HCT116 (cell line): ENCODE results near the gene ABCA9. TPM values are rescaled to one million over a fixed set of nuclear protein-coding genes. Genes with fewer than 3 reads are reported as not detected.

Experiments
- ATAC-seq: fragments of 200-7000 bp; cut with Tn5 transposase; 2 replicates; pipeline ENCODE4 v1.9.1; 2020; ENCODE audit warnings: mild to moderate bottlenecking, moderate library complexity
- BruUV-seq: library from RNA; stranded (reverse); fragments of 400-500 nt; replicated peaks from 2 replicates; lab custom pipeline; 2021; lab: Mats Ljungman, UMichigan
- CTCF ChIA-PET: fragments of 300-600 bp; sonication (Branson Sonifier 250); formaldehyde crosslinking; loops from one replicate; lab custom pipeline; 2021; ENCODE audit warnings: antibody characterized with exemption; lab: Charles Lee
- POLR2A ChIA-PET: fragments of 300-600, 350-600 bp; sonication (Branson Sonifier 250); formaldehyde crosslinking; loops from one replicate; lab custom pipeline; 2021; ENCODE audit warnings: antibody characterized with exemption; lab: Charles Lee
- RAD21 ChIA-PET, 2 experiments: fragments of 300-600 bp; sonication (Branson Sonifier 250); formaldehyde crosslinking; loops; one replicate each; lab custom pipeline; 2023; ENCODE audit warnings: low total read pairs in 2 of 2; ENCODE audit not compliant: uncharacterized antibody in 2 of 2, unreplicated experiment in 2 of 2, low non-redundant PET in 1 of 2; lab: Charles Lee
- DNase-seq: peaks from one replicate; pipeline ENCODE4 v3.0.0-alpha.2; 2010; ENCODE audit warnings: low read depth, low spot score
- H2AFZ ChIP-seq: fragments of 200-600 bp; shearing (Covaris generic), sonication (generic); 2 replicates; pipeline ENCODE4 v1.6.1; 2017; ENCODE audit warnings: low read depth, mixed run types, mixed read lengths, antibody characterized with exemption, low read length; ENCODE audit not compliant: poor library complexity, severe bottlenecking
- H3K27ac ChIP-seq: 2 replicates; pipeline ENCODE4 v1.5.1; 2012; ENCODE audit warnings: low read depth, low read length
- H3K27me3 ChIP-seq: fragments of 200-600 bp; sonication (generic); 2 replicates; pipeline ENCODE4 v1.6.1; 2016; ENCODE audit warnings: mixed run types, low read length, mixed read lengths; ENCODE audit not compliant: insufficient read depth
- H3K36me3 ChIP-seq, 2 experiments: fragments of 200-500 bp in 1 of 2; fragments of 200-600 bp in 1 of 2; sonication (Bioruptor generic) in 1 of 2; sonication (generic) in 1 of 2; 2 replicates each; pipeline versions ENCODE4 v1.5.1 to v1.6.1; 2014 to 2016; ENCODE audit warnings: low read length in 2 of 2, inconsistent platforms in 1 of 2, mixed read lengths in 1 of 2, mixed run types in 1 of 2; ENCODE audit not compliant: insufficient read depth in 2 of 2, control insufficient read depth in 1 of 2
- H3K4me1 ChIP-seq, 2 experiments: fragments of 200-600 bp in 1 of 2; sonication (generic) in 1 of 2; 2 replicates each; pipeline versions ENCODE4 v1.5.1 to v1.6.1; 2012 to 2017; ENCODE audit warnings: low read length in 2 of 2, inconsistent platforms in 1 of 2, mild to moderate bottlenecking in 1 of 2, mixed read lengths in 1 of 2, mixed run types in 1 of 2, moderate library complexity in 1 of 2; ENCODE audit not compliant: insufficient read depth in 2 of 2, control insufficient read depth in 1 of 2
- H3K4me2 ChIP-seq: fragments of 200-600 bp; sonication (generic); 2 replicates; pipeline ENCODE4 v1.6.1; 2017; ENCODE audit warnings: mixed run types, low read length, mixed read lengths
- H3K4me3 ChIP-seq, 2 experiments: fragments of 200-600 bp in 1 of 2; sonication (generic) in 1 of 2; replicated peaks in 1 of 2; 2 replicates each; pipeline ENCODE4 v1.5.1; 2011 to 2016; ENCODE audit warnings: low read length in 2 of 2, control low read depth in 1 of 2, low read depth in 1 of 2, mild to moderate bottlenecking in 1 of 2, mixed read lengths in 1 of 2, mixed run types in 1 of 2
- H3K79me2 ChIP-seq: fragments of 200-600 bp; sonication (generic); 2 replicates; pipeline ENCODE4 v1.6.1; 2017; ENCODE audit warnings: mild to moderate bottlenecking, mixed run types, low read length, moderate library complexity, mixed read lengths; ENCODE audit not compliant: insufficient read depth
- H3K9ac ChIP-seq: fragments of 200-600 bp; sonication (generic); 2 replicates; pipeline ENCODE4 v1.6.1; 2016; ENCODE audit warnings: low read length, mixed read lengths
- H3K9me2 ChIP-seq: fragments of 200-600 bp; sonication (generic), shearing (Covaris generic); 2 replicates; pipeline ENCODE4 v1.6.1; 2017; ENCODE audit warnings: mixed run types, mild to moderate bottlenecking, moderate library complexity; ENCODE audit not compliant: insufficient read depth
- H3K9me3 ChIP-seq, 2 experiments: fragments of 200-500 bp in 1 of 2; fragments of 200-600 bp in 1 of 2; sonication (Bioruptor generic) in 1 of 2; sonication (generic) in 1 of 2; 2 replicates each; pipeline ENCODE4 v1.6.1; 2014 to 2017; ENCODE audit warnings: low read length in 2 of 2, mixed read lengths in 2 of 2, inconsistent platforms in 1 of 2, low read depth in 1 of 2, mild to moderate bottlenecking in 1 of 2, mixed run types in 1 of 2, moderate library complexity in 1 of 2; ENCODE audit not compliant: control insufficient read depth in 1 of 2, insufficient read depth in 1 of 2
- H4K20me1 ChIP-seq: fragments of 200-600 bp; sonication (generic), shearing (Covaris generic); 2 replicates; pipeline ENCODE4 v1.6.1; 2017; ENCODE audit warnings: mixed run types, mild to moderate bottlenecking, moderate library complexity; ENCODE audit not compliant: insufficient read depth
- ATF3 ChIP-seq: IDR thresholded peaks from 2 replicates; pipeline ENCODE4 v1.6.1; 2012
- CEBPB ChIP-seq: IDR thresholded peaks from 2 replicates; pipeline ENCODE4 v1.6.1; 2012; ENCODE audit warnings: low read depth
- EGR1 ChIP-seq: IDR thresholded peaks from 2 replicates; pipeline ENCODE4 v1.6.1; 2012; ENCODE audit warnings: low read depth
- ELF1 ChIP-seq: IDR thresholded peaks from 2 replicates; pipeline ENCODE4 v1.6.1; 2012; ENCODE audit warnings: low read depth, borderline replicate concordance
- EZH2phosphoT487 ChIP-seq: fragments of 200-600 bp; IDR thresholded peaks from 2 replicates; pipeline ENCODE4 v1.6.1; 2018; ENCODE audit warnings: antibody characterized with exemption, borderline replicate concordance
- JUND ChIP-seq: IDR thresholded peaks from 2 replicates; pipeline ENCODE4 v1.6.1; 2012
- MAX ChIP-seq: IDR thresholded peaks from 2 replicates; pipeline ENCODE4 v1.6.1; 2012
- RAD21 ChIP-seq: IDR thresholded peaks from 2 replicates; pipeline ENCODE4 v1.6.1; 2012; ENCODE audit warnings: low read depth, mild to moderate bottlenecking
- REST ChIP-seq: IDR thresholded peaks from 2 replicates; pipeline ENCODE4 v1.6.1; 2012; ENCODE audit warnings: low read depth
- SIN3A ChIP-seq: IDR thresholded peaks from 2 replicates; pipeline ENCODE4 v1.6.1; 2012; ENCODE audit warnings: low read depth
- SP1 ChIP-seq: IDR thresholded peaks from 2 replicates; pipeline ENCODE4 v1.6.1; 2012; ENCODE audit warnings: low read depth
- TCF7L2 ChIP-seq: IDR thresholded peaks from 2 replicates; pipeline ENCODE4 v1.7.0; 2011; ENCODE audit warnings: borderline replicate concordance, inconsistent platforms; ENCODE audit not compliant: insufficient read depth, insufficient read length; ENCODE audit errors: extremely low read depth
- YY1 ChIP-seq: IDR thresholded peaks from 2 replicates; pipeline ENCODE4 v1.6.1; 2011; ENCODE audit warnings: low read length, low read depth, moderate library complexity, mild to moderate bottlenecking; ENCODE audit not compliant: insufficient replicate concordance; ENCODE audit errors: extremely low read depth
- ZFX ChIP-seq: fragments of 450-650 bp; IDR thresholded peaks from 2 replicates; pipeline ENCODE4 v1.6.1; 2017
- intact Hi-C: fragments of 100-400 bp; cut with micrococcal nuclease; formaldehyde crosslinking; loops from 2 replicates; pipeline ENCODE4 v1.10.0; 2022
- total RNA-seq: library from RNA; stranded (reverse); gene quantifications from one replicate; pipeline ENCODE4 v1.2.1, GENCODE V29; 2021; ENCODE audit not compliant: unreplicated experiment

ABCA9 gene
- total RNA-seq, 1 experiment from 2014 or later, result not detected

- Histone ChIP-seq H4K20me1 (no peaks in the 10 kb centered on the region), H3K4me3 (no peak overlapping the region), H3K4me2 (no peak overlapping the region), H3K4me1 (no peaks in the 10 kb centered on the region), H3K36me3 (no peaks in the 10 kb centered on the region), H3K9ac (no peak overlapping the region), H3K79me2 (no peaks in the 10 kb centered on the region), H2AFZ (no peak overlapping the region), H3K27ac (no peak overlapping the region), H3K9me2 (no peaks in the 10 kb centered on the region), H3K9me3 (no peaks in the 10 kb centered on the region), H3K27me3 (no peaks in the 10 kb centered on the region)
- ChIA-PET POLR2A (no interaction called here), CTCF (interaction anchor here (1.1 kb wide), 2 partner anchors 35 kb away, joined by 3 to 4 read pairs; no protein-coding TSS in a partner anchor), RAD21 (no interaction called here)
- no peak for DNase-seq
- TF ChIP-seq YY1, result no peak
- no peak for TF ChIP-seq ZFX
- no peak for TF ChIP-seq ELF1
- no peak for TF ChIP-seq CEBPB
- no peak for TF ChIP-seq TCF7L2
- no peak for TF ChIP-seq SP1
- no peak for TF ChIP-seq ATF3
- TF ChIP-seq EGR1, result no peak
- TF ChIP-seq JUND, result no peak
- no peak for TF ChIP-seq REST
- TF ChIP-seq EZH2phosphoT487, result no peak
- no peak for TF ChIP-seq RAD21
- TF ChIP-seq SIN3A, result no peak
- TF ChIP-seq MAX, result no peak
- no peak for ATAC-seq
- intact Hi-C loops, result no loop called here
- BruUV-seq, result no TSS peak
Observed at GRCh38 chr17:68941761-68942160, 119.0 kb downstream of the ABCA9 start.
